Stimulated activated CD8-positive, alpha-beta memory T cell treated with anti-CD3 and anti-CD28 coated beads, Interleukin-15, amount 100 ng/mL, for 1 hour (primary cell): ENCODE measurements around the gene TBC1D22A.
"Not testable (repeated sequence)": the region's sequence is repeated elsewhere in the genome, so short reads cannot be mapped to it uniquely, and the experiment has no call there.

Source experiments
- DNase-seq: peaks from one replicate; pipeline ENCODE4 v3.0.0-alpha.2; 2020; ENCODE audit warnings: low read depth

The TBC1D22A gene

GRCh38 chr22:46762238-46763050 is at the start of gene TBC1D22A:
TBC1D22A (plus strand) TSS chr22:46762650; CDS start chr22:46762787, 137 bp downstream.
- DNase-seq = peak; percentile 91

- DNase-seq = no peak
Observed at GRCh38 chr22:46714550-46714949, 47.9 kb upstream of the TBC1D22A start.

GRCh38 chr22:46719921-46720320 is 42.5 kb upstream of the TBC1D22A start:
- no peak for DNase-seq

- DNase-seq = no peak
Observed at GRCh38 chr22:46721501-46722085, 40.9 kb upstream of the TBC1D22A start.

DNA sequence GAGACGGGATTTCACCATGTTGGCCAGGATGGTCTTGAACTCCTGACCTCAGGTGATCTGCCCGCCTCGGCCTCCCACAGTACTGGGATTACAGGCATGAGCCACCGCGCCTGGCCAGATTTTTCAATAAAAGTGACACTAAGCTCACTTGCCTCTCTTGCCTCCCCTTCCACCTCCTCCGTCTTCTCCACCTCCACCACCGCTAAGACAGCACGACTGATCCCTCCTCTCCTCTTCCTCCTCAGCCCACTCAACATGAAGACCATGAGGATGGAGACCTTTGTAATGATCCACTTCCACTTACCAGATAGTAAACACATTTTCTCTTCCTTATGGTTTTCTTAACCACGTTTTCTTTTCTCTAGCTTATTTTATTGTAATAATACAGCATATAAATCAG is 38.6 kb upstream of the TBC1D22A start:
- DNase-seq = no peak

DNA sequence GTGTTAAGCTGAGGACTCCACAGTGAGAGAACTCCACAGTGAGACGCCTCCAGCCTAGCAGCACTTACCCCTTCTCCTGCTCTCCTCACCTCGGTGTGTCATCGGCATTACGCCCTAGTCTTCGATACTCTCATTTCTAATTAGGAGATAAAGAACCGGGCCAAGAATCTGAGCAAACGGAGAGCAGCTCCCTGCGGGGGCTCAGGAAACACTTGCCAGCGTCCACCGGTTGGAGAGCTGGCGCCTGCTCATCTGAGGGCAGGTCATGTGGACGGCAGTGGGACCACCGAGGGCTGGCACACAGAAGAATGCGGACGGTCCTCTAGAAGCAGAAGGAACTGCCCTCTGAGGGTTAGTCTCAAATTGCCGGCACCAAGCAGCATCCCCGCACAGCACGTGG is 37.4 kb upstream of the TBC1D22A start:
- DNase-seq = no peak

DNA sequence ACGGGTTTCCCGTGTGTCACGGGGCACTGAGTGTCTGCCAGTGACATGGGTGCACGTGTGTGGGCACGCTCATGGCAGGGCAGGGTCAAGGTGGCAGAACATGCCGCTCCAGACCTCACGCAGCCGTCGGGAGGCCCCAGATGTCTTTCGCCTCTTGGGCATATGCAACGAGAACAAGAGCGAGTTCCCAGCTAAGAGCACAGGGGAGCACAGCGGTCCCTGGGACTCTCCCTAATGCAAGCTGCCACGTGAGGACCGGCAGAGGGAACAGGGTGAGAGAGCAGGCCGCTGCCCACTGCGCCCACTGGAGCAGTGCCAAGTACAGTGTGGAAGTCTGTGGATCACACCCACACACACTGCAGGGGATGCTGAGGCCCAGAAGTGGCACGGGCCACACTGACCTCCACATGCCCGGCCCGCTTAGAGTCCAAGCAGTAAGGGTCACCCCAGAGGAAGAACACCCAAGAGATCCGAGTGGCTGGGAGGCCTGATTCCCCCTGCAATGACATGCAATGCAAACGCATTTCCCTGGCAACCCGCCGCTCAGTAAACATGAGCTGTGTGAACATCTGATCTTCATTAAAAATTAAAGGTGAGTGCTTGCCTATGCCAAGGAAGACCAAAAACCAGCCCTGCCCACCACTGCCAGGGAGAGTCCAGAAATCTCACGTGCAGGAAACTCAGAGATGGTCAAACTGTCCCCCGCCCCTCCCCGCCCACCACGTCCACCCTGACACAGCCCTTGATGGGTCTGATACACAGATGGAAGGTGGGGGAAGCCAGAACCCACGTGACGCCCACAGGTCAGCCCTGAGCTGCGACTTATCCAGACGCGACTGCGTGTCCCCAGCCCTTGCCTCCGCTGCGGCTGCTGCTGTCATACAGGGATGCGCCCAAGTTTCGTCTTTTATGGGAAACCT is 36.1 kb upstream of the TBC1D22A start:
- no peak for DNase-seq

GRCh38 chr22:46726986-46727317 is 35.5 kb upstream of the TBC1D22A start:
- no peak for DNase-seq

GRCh38 chr22:46727813-46728364 is 34.6 kb upstream of the TBC1D22A start:
- no peak for DNase-seq

GRCh38 chr22:46728470-46728869 is 34.0 kb upstream of the TBC1D22A start:
- DNase-seq = no peak

DNA sequence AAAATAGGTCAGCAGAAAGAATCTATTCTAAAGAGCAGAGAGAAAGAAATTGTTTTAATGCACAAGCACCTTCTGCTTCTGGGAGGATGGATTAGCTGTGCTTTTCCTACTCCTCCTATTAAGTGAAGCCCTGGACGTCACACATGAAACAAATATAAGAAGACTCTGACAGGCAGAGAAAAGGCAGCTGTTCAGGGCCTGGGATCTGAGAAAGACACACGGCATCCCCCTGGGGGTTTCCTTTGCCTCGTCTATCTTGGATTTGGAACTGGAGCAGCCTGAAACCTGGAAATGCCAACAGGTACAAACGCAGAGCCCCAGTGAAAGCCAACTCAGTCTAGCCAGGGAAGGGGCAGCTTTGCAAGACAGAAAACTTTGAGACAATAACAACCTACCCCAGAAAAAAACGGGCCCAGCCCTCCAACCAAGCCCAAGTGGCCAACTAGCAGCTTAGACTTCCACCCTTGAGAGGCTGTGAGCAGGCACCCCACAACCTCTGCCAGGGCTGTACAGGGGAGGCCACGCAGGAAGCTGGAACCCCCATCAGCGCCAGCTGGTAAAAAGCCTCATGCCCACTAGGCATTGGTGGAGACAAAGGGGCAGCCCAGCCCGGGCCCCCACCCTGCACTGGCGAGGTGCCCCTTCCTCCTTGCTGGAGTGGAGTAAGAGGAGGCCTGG is 31.7 kb upstream of the TBC1D22A start:
- no peak for DNase-seq

- no peak for DNase-seq
Observed at GRCh38 chr22:46731246-46732040, 31.0 kb upstream of the TBC1D22A start.

- DNase-seq = no peak
Observed at GRCh38 chr22:46732041-46732379, 30.4 kb upstream of the TBC1D22A start.

- DNase-seq = no peak
Observed at GRCh38 chr22:46732513-46732912, 29.9 kb upstream of the TBC1D22A start.

- DNase-seq = not testable (repeated sequence)
Observed at GRCh38 chr22:46734213-46734722, 28.2 kb upstream of the TBC1D22A start.

GRCh38 chr22:46734830-46735453 is 27.5 kb upstream of the TBC1D22A start:
- no peak for DNase-seq

GRCh38 chr22:46735747-46736608 is 26.5 kb upstream of the TBC1D22A start:
- no peak for DNase-seq

- no peak for DNase-seq
Observed at GRCh38 chr22:46736705-46737104, 25.7 kb upstream of the TBC1D22A start.
